ENCODE data around the gene CUL4A.

DNA sequence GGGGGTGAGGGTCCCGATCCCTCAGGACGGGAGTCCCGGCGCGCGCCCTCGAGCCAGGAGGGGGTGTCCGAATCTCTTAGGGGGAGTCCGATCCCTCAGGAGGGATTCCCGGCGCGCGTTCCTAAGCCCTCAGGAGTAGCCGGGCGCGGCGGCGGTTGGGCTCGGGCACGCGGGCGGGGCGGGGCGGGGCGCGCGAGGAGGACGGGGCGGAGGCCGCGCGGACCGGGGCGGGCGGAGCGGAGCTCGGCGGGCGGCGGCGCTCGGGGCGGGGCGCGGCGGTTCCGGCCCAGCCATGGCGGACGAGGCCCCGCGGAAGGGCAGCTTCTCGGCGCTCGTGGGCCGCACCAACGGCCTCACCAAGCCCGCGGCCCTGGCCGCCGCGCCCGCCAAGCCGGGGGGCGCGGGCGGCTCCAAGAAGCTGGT, at the start of gene CUL4A:
- TF ChIP-seq CTCF (IDR thresholded peaks at IDR 0.05; ENCODE audit: poor library complexity, severe bottlenecking) (no peak), POLR2AphosphoS5 (IDR thresholded peaks at IDR 0.05) (no peak), EZH2 (IDR thresholded peaks at IDR 0.05; ENCODE audit: borderline replicate concordance, insufficient read depth, low read length, poor library complexity, severe bottlenecking) (no peak)
